ENCODE results near the gene IL17RB. TPM values are rescaled to one million over a fixed set of nuclear protein-coding genes. Genes with fewer than 3 reads are reported as not detected.

IL17RB gene
- total RNA-seq, 1 experiment from 2014 or later, result not detected

- Histone ChIP-seq H3K27me3 (replicated peaks; ENCODE audit: insufficient read depth, low read depth, low read length, poor library complexity) (no peaks in the 10 kb centered on the region), H3K4me3 (ENCODE audit: low read depth, low read length, poor library complexity, severe bottlenecking) (no peak overlapping the region), H3K27ac (ENCODE audit: low read depth, low read length, poor library complexity, severe bottlenecking) (no peak overlapping the region), H3K4me1 (ENCODE audit: insufficient read depth, low read length, poor library complexity, severe bottlenecking) (no peaks in the 10 kb centered on the region), H3K9me3 (ENCODE audit: low read depth, low read length, poor library complexity, severe bottlenecking) (no peaks in the 10 kb centered on the region), H3K36me3 (ENCODE audit: insufficient read depth, low read length, poor library complexity, severe bottlenecking) (no peaks in the 10 kb centered on the region)
- ChIA-PET CTCF (no interaction called here), POLR2A (ENCODE audit: low non-redundant PET) (no interaction called here)
- intact Hi-C loops (cut with micrococcal nuclease; ENCODE audit: unreplicated experiment), result no loop called here
- DNase-seq (ENCODE audit: low spot score), result no peak
- no TSS peak for BruUV-seq (replicated peaks)
- TF ChIP-seq EZH2 (IDR thresholded peaks at IDR 0.05; ENCODE audit: borderline replicate concordance, low read depth, low read length, poor library complexity, severe bottlenecking), result no peak
- no peak for TF ChIP-seq CTCF (conservative IDR thresholded peaks at IDR 0.05; ENCODE audit: low read depth, low read length)
Observed at GRCh38 chr3:53803124-53803815, 43.1 kb upstream of the IL17RB start.

GRCh38 chr3:53803816-53804695 is 42.3 kb upstream of the IL17RB start:
- intact Hi-C loops (cut with micrococcal nuclease; ENCODE audit: unreplicated experiment), result no loop called here
- TF ChIP-seq EZH2 (IDR thresholded peaks at IDR 0.05; ENCODE audit: borderline replicate concordance, low read depth, low read length, poor library complexity, severe bottlenecking) (no peak), CTCF (conservative IDR thresholded peaks at IDR 0.05; ENCODE audit: low read depth, low read length) (no peak)
- no peak overlapping the region for H3K27ac ChIP-seq (ENCODE audit: low read depth, low read length, poor library complexity, severe bottlenecking)
- no peaks in the 10 kb centered on the region for H3K9me3 ChIP-seq (ENCODE audit: low read depth, low read length, poor library complexity, severe bottlenecking)
- no peaks in the 10 kb centered on the region for H3K36me3 ChIP-seq (ENCODE audit: insufficient read depth, low read length, poor library complexity, severe bottlenecking)
- ChIA-PET CTCF (no interaction called here), POLR2A (ENCODE audit: low non-redundant PET) (no interaction called here)
- no peak overlapping the region for H3K4me3 ChIP-seq (ENCODE audit: low read depth, low read length, poor library complexity, severe bottlenecking)
- H3K4me1 ChIP-seq (ENCODE audit: insufficient read depth, low read length, poor library complexity, severe bottlenecking), result no peaks in the 10 kb centered on the region
- H3K27me3 ChIP-seq (replicated peaks; ENCODE audit: insufficient read depth, low read depth, low read length, poor library complexity), result no peaks in the 10 kb centered on the region
- no TSS peak for BruUV-seq (replicated peaks)
- DNase-seq (ENCODE audit: low spot score), result no peak

- intact Hi-C loops (cut with micrococcal nuclease; ENCODE audit: unreplicated experiment), result no loop called here
- CTCF ChIA-PET, result no interaction called here
- Histone ChIP-seq H3K27ac (ENCODE audit: low read depth, low read length, poor library complexity, severe bottlenecking) (no peak overlapping the region), H3K27me3 (replicated peaks; ENCODE audit: insufficient read depth, low read depth, low read length, poor library complexity) (no peaks in the 10 kb centered on the region), H3K4me1 (ENCODE audit: insufficient read depth, low read length, poor library complexity, severe bottlenecking) (no peaks in the 10 kb centered on the region), H3K4me3 (ENCODE audit: low read depth, low read length, poor library complexity, severe bottlenecking) (no peak overlapping the region), H3K9me3 (ENCODE audit: low read depth, low read length, poor library complexity, severe bottlenecking) (no peaks in the 10 kb centered on the region), H3K36me3 (ENCODE audit: insufficient read depth, low read length, poor library complexity, severe bottlenecking) (no peaks in the 10 kb centered on the region)
- DNase-seq (ENCODE audit: low spot score), result no peak
- POLR2A ChIA-PET (ENCODE audit: low non-redundant PET), result no interaction called here
- BruUV-seq (replicated peaks), result no TSS peak
- TF ChIP-seq EZH2 (IDR thresholded peaks at IDR 0.05; ENCODE audit: borderline replicate concordance, low read depth, low read length, poor library complexity, severe bottlenecking) (no peak), CTCF (conservative IDR thresholded peaks at IDR 0.05; ENCODE audit: low read depth, low read length) (no peak)
Observed at GRCh38 chr3:53804697-53805462, 41.5 kb upstream of the IL17RB start.
